HCT116 (cell line): ENCODE results near the gene DPH2. TPM values are rescaled to one million over a fixed set of nuclear protein-coding genes. Genes with fewer than 3 reads are reported as not detected.

ENCODE experiments used
- ATAC-seq: fragments of 200-7000 bp; cut with Tn5 transposase; 2 replicates; pipeline ENCODE4 v1.9.1; 2020; ENCODE audit warnings: mild to moderate bottlenecking, moderate library complexity
- BruUV-seq: library from RNA; stranded (reverse); fragments of 400-500 nt; replicated peaks from 2 replicates; lab custom pipeline; 2021; lab: Mats Ljungman, UMichigan
- CTCF ChIA-PET: fragments of 300-600 bp; sonication (Branson Sonifier 250); formaldehyde crosslinking; loops from one replicate; lab custom pipeline; 2021; ENCODE audit warnings: antibody characterized with exemption; lab: Charles Lee
- POLR2A ChIA-PET: fragments of 300-600, 350-600 bp; sonication (Branson Sonifier 250); formaldehyde crosslinking; loops from one replicate; lab custom pipeline; 2021; ENCODE audit warnings: antibody characterized with exemption; lab: Charles Lee
- RAD21 ChIA-PET, 2 experiments: fragments of 300-600 bp; sonication (Branson Sonifier 250); formaldehyde crosslinking; loops; one replicate each; lab custom pipeline; 2023; ENCODE audit warnings: low total read pairs in 2 of 2; ENCODE audit not compliant: uncharacterized antibody in 2 of 2, unreplicated experiment in 2 of 2, low non-redundant PET in 1 of 2; lab: Charles Lee
- DNase-seq: peaks from one replicate; pipeline ENCODE4 v3.0.0-alpha.2; 2010; ENCODE audit warnings: low read depth, low spot score
- H2AFZ ChIP-seq: fragments of 200-600 bp; shearing (Covaris generic), sonication (generic); 2 replicates; pipeline ENCODE4 v1.6.1; 2017; ENCODE audit warnings: low read depth, mixed run types, mixed read lengths, antibody characterized with exemption, low read length; ENCODE audit not compliant: poor library complexity, severe bottlenecking
- H3K27ac ChIP-seq: 2 replicates; pipeline ENCODE4 v1.5.1; 2012; ENCODE audit warnings: low read depth, low read length
- H3K27me3 ChIP-seq: fragments of 200-600 bp; sonication (generic); 2 replicates; pipeline ENCODE4 v1.6.1; 2016; ENCODE audit warnings: mixed run types, low read length, mixed read lengths; ENCODE audit not compliant: insufficient read depth
- H3K36me3 ChIP-seq, 2 experiments: fragments of 200-500 bp in 1 of 2; fragments of 200-600 bp in 1 of 2; sonication (Bioruptor generic) in 1 of 2; sonication (generic) in 1 of 2; 2 replicates each; pipeline versions ENCODE4 v1.5.1 to v1.6.1; 2014 to 2016; ENCODE audit warnings: low read length in 2 of 2, inconsistent platforms in 1 of 2, mixed read lengths in 1 of 2, mixed run types in 1 of 2; ENCODE audit not compliant: insufficient read depth in 2 of 2, control insufficient read depth in 1 of 2
- H3K4me1 ChIP-seq, 2 experiments: fragments of 200-600 bp in 1 of 2; sonication (generic) in 1 of 2; 2 replicates each; pipeline versions ENCODE4 v1.5.1 to v1.6.1; 2012 to 2017; ENCODE audit warnings: low read length in 2 of 2, inconsistent platforms in 1 of 2, mild to moderate bottlenecking in 1 of 2, mixed read lengths in 1 of 2, mixed run types in 1 of 2, moderate library complexity in 1 of 2; ENCODE audit not compliant: insufficient read depth in 2 of 2, control insufficient read depth in 1 of 2
- H3K4me2 ChIP-seq: fragments of 200-600 bp; sonication (generic); 2 replicates; pipeline ENCODE4 v1.6.1; 2017; ENCODE audit warnings: mixed run types, low read length, mixed read lengths
- H3K4me3 ChIP-seq, 2 experiments: fragments of 200-600 bp in 1 of 2; sonication (generic) in 1 of 2; replicated peaks in 1 of 2; 2 replicates each; pipeline ENCODE4 v1.5.1; 2011 to 2016; ENCODE audit warnings: low read length in 2 of 2, control low read depth in 1 of 2, low read depth in 1 of 2, mild to moderate bottlenecking in 1 of 2, mixed read lengths in 1 of 2, mixed run types in 1 of 2
- H3K79me2 ChIP-seq: fragments of 200-600 bp; sonication (generic); 2 replicates; pipeline ENCODE4 v1.6.1; 2017; ENCODE audit warnings: mild to moderate bottlenecking, mixed run types, low read length, moderate library complexity, mixed read lengths; ENCODE audit not compliant: insufficient read depth
- H3K9ac ChIP-seq: fragments of 200-600 bp; sonication (generic); 2 replicates; pipeline ENCODE4 v1.6.1; 2016; ENCODE audit warnings: low read length, mixed read lengths
- H3K9me2 ChIP-seq: fragments of 200-600 bp; sonication (generic), shearing (Covaris generic); 2 replicates; pipeline ENCODE4 v1.6.1; 2017; ENCODE audit warnings: mixed run types, mild to moderate bottlenecking, moderate library complexity; ENCODE audit not compliant: insufficient read depth
- H3K9me3 ChIP-seq, 2 experiments: fragments of 200-500 bp in 1 of 2; fragments of 200-600 bp in 1 of 2; sonication (Bioruptor generic) in 1 of 2; sonication (generic) in 1 of 2; 2 replicates each; pipeline ENCODE4 v1.6.1; 2014 to 2017; ENCODE audit warnings: low read length in 2 of 2, mixed read lengths in 2 of 2, inconsistent platforms in 1 of 2, low read depth in 1 of 2, mild to moderate bottlenecking in 1 of 2, mixed run types in 1 of 2, moderate library complexity in 1 of 2; ENCODE audit not compliant: control insufficient read depth in 1 of 2, insufficient read depth in 1 of 2
- H4K20me1 ChIP-seq: fragments of 200-600 bp; sonication (generic), shearing (Covaris generic); 2 replicates; pipeline ENCODE4 v1.6.1; 2017; ENCODE audit warnings: mixed run types, mild to moderate bottlenecking, moderate library complexity; ENCODE audit not compliant: insufficient read depth
- EZH2phosphoT487 ChIP-seq: fragments of 200-600 bp; IDR thresholded peaks from 2 replicates; pipeline ENCODE4 v1.6.1; 2018; ENCODE audit warnings: antibody characterized with exemption, borderline replicate concordance
- POLR2A ChIP-seq: IDR thresholded peaks from 2 replicates; pipeline ENCODE4 v1.7.0; 2011; ENCODE audit warnings: borderline replicate concordance; ENCODE audit not compliant: insufficient read depth, insufficient read length; ENCODE audit errors: extremely low read depth
- SIN3A ChIP-seq: IDR thresholded peaks from 2 replicates; pipeline ENCODE4 v1.6.1; 2012; ENCODE audit warnings: low read depth
- intact Hi-C: fragments of 100-400 bp; cut with micrococcal nuclease; formaldehyde crosslinking; loops from 2 replicates; pipeline ENCODE4 v1.10.0; 2022
- total RNA-seq: library from RNA; stranded (reverse); gene quantifications from one replicate; pipeline ENCODE4 v1.2.1, GENCODE V29; 2021; ENCODE audit not compliant: unreplicated experiment

Gene DPH2
- total RNA-seq, 1 experiment from 2014 or later: 53.2 TPM

GRCh38 chr1:43944860-43945259 lies 24.9 kb upstream of the DPH2 start:
- Histone ChIP-seq H3K79me2 (peaks cover 11% of the 10 kb centered on the region), H3K9me2 (no peaks in the 10 kb centered on the region), H3K4me1 (peaks cover 10 to 27% of the 10 kb centered on the region in 2 experiments; a peak in 3 of 4 replicates), H3K9ac (no peak overlapping the region), H3K4me3 (no peak overlapping the region), H3K4me2 (peak overlapping the region; percentile 23; the same call in 1 of the 2 replicates), H3K36me3 (0 out of 4 replicates have a peak, but pooled peaks cover 0 to under 1% of the 10 kb centered on the region in 2 experiments), H3K27ac (no peak overlapping the region), H3K9me3 (no peaks in the 10 kb centered on the region), H4K20me1 (no peaks in the 10 kb centered on the region), H3K27me3 (no peaks in the 10 kb centered on the region), H2AFZ (no peak overlapping the region)
- RAD21 ChIA-PET: interaction anchor here (1.9 to 2.0 kb wide), 2 partner anchors 10 to 181 kb away, joined by 4 to 10 read pairs; partner anchors contain the start of gene ARTN (in 1 of the 2)
- ATAC-seq (no peak), DNase-seq (no peak)
- intact Hi-C loops: no loop called here
- POLR2A ChIA-PET: no interaction called here
- no TSS peak for BruUV-seq
- CTCF ChIA-PET: interaction anchor here (3.3 to 9.8 kb wide), 2 partner anchors 12 to 181 kb away, joined by 24 to 130 read pairs; partner anchors contain the start of gene ARTN
- no peak for TF ChIP-seq EZH2phosphoT487
- no peak for TF ChIP-seq POLR2A
- no peak for TF ChIP-seq SIN3A

- TSS peak; percentile 88 for BruUV-seq
- Histone ChIP-seq H3K36me3 (0 out of 4 replicates have a peak, but pooled peaks cover 0 to 3% of the 10 kb centered on the region in 2 experiments), H3K9me2 (no peaks in the 10 kb centered on the region), H2AFZ (peak overlapping the region; percentile 37), H3K27me3 (no peaks in the 10 kb centered on the region)
- CTCF ChIA-PET: interaction anchor here (1.1 to 9.8 kb wide), 4 partner anchors 13 to 182 kb away, joined by 3 to 130 read pairs (median 14); partner anchors contain the start of gene ARTN
- TF ChIP-seq POLR2A: no peak
- TF ChIP-seq, all 23 proteins: peak for 0
- ATAC-seq: no peak
- Histone ChIP-seq H4K20me1 (no peaks in the 10 kb centered on the region), H3K4me1 (peaks cover 10 to 23% of the 10 kb centered on the region in 2 experiments; a peak in 3 of 4 replicates), H3K4me2 (peak overlapping the region; percentile 96), H3K9ac (peak overlapping the region; percentile 76), H3K4me3 (peak overlapping the region; percentile 77 to 97), H3K79me2 (peaks cover 11% of the 10 kb centered on the region), H3K27ac (peak overlapping the region; percentile 88), H3K9me3 (no peaks in the 10 kb centered on the region)
- intact Hi-C loops: loop anchor here (1.0 kb wide), 1 partner anchor 182 kb away; no protein-coding TSS in a partner anchor
- ChIA-PET POLR2A (interaction anchor here (0.6 to 0.8 kb wide), 4 partner anchors 8 to 186 kb away, joined by 3 read pairs; no protein-coding TSS in a partner anchor), RAD21 (interaction anchor here (1.2 to 2.0 kb wide), 3 partner anchors 11 to 182 kb away, joined by 4 to 10 read pairs (median 9); partner anchors contain the start of gene ARTN (in 2 of the 2))
- DNase-seq: no peak
These were observed 24.1 kb upstream of the DPH2 start for GRCh38 chr1:43945674-43946235.
